CD4-positive, alpha-beta T cell (primary cell): ENCODE measurements around the gene SEC31A. TPM values are rescaled to one million over a fixed set of nuclear protein-coding genes. Genes with fewer than 3 reads are reported as not detected.

Source experiments
- ATAC-seq: fragments of 200-7000 bp; cut with Tn5 transposase; one replicate; pipeline ENCODE4 v1.10.0; 2022; ENCODE audit warnings: mild to moderate bottlenecking; ENCODE audit not compliant: poor library complexity
- CTCF ChIA-PET: fragments of 350-600 bp; sonication (Branson Sonifier 250); formaldehyde crosslinking; loops from one replicate; lab custom pipeline; 2021; ENCODE audit warnings: antibody characterized with exemption, inconsistent platforms; lab: Charles Lee
- POLR2A ChIA-PET: fragments of 350-600 bp; sonication (Branson Sonifier 250); formaldehyde crosslinking; loops from one replicate; lab custom pipeline; 2021; ENCODE audit warnings: antibody characterized with exemption, inconsistent platforms; lab: Charles Lee
- DNase-seq, 14 experiments: peaks; one replicate each; pipeline ENCODE4 v3.0.0-alpha.2; 2013 to 2020; ENCODE audit warnings: mixed read lengths in 2 of 14
- H3K27ac ChIP-seq, 2 donors: one replicate each; pipeline versions ENCODE4 v1.5.1 to v1.7.0; 2013; ENCODE audit warnings: low read length in 2 of 2, low read depth in 1 of 2, mild to moderate bottlenecking in 1 of 2
- H3K27me3 ChIP-seq, 2 experiments: 1 replicate in 1 of 2; 2 replicates in 1 of 2; pipeline versions ENCODE4 v1.6.1 to v1.7.0; 2013; ENCODE audit warnings: low read length in 2 of 2, control low read depth in 1 of 2, mild to moderate bottlenecking in 1 of 2, moderate library complexity in 1 of 2; ENCODE audit not compliant: insufficient read depth in 2 of 2, control insufficient read depth in 1 of 2
- H3K36me3 ChIP-seq: one replicate; pipeline ENCODE4 v1.6.1; 2013; ENCODE audit warnings: low read length, control low read depth; ENCODE audit not compliant: insufficient read depth
- H3K4me1 ChIP-seq: one replicate; pipeline ENCODE4 v1.6.1; 2013; ENCODE audit warnings: low read length, control low read depth; ENCODE audit not compliant: insufficient read depth
- H3K4me3 ChIP-seq: one replicate; pipeline ENCODE4 v1.5.1; 2013; ENCODE audit warnings: mild to moderate bottlenecking, low read length, moderate library complexity
- H3K9me3 ChIP-seq, 2 experiments: 1 replicate in 1 of 2; 2 replicates in 1 of 2; pipeline versions ENCODE4 v1.6.1 to v1.7.0; 2013; ENCODE audit warnings: low read length in 2 of 2, mild to moderate bottlenecking in 2 of 2, control low read depth in 1 of 2, moderate library complexity in 1 of 2; ENCODE audit not compliant: control insufficient read depth in 1 of 2, insufficient read depth in 1 of 2
- H3K27ac Mint-ChIP-seq: one replicate; pipeline ENCODE4 v1.8.0; 2020; ENCODE audit warnings: mixed read lengths
- H3K27me3 Mint-ChIP-seq: one replicate; pipeline ENCODE4 v1.8.0; 2021; ENCODE audit warnings: mixed read lengths
- H3K36me3 Mint-ChIP-seq: one replicate; pipeline ENCODE4 v1.8.0; 2021; ENCODE audit warnings: low read depth, mixed read lengths
- H3K4me1 Mint-ChIP-seq: one replicate; pipeline ENCODE4 v1.8.0; 2021; ENCODE audit warnings: low read depth, mixed read lengths
- H3K4me3 Mint-ChIP-seq: one replicate; pipeline ENCODE4 v1.8.0; 2020; ENCODE audit warnings: mild to moderate bottlenecking, mixed read lengths
- H3K9me3 Mint-ChIP-seq: one replicate; pipeline ENCODE4 v1.8.0; 2020; ENCODE audit warnings: mixed read lengths
- intact Hi-C, 2 experiments: fragments of 100-400 bp; cut with DNase I in 1 of 2; cut with micrococcal nuclease in 1 of 2; formaldehyde crosslinking; loops; one replicate each; pipeline versions ENCODE4 v1.15.1 to v1.9.0; 2023 to 2025; cut with DNase I, micrococcal nuclease
- total RNA-seq, 174 experiments: library from RNA in 2 of 174; stranded (reverse) in 2 of 174; gene quantifications; one replicate each; pipeline ENCODE4 v1.2.3 and lab custom pipeline; 2021 to 2026
- TF ChIP-seq, protein P1 (sequence below): fragments of 200-600 bp; IDR thresholded peaks from one replicate; pipeline ENCODE4 v1.8.0; 2022; ENCODE audit warnings: antibody characterized with exemption, mild to moderate bottlenecking

Gene SEC31A
- total RNA-seq, 2 experiments from 2014 or later, result 130 to 131 TPM

DNA sequence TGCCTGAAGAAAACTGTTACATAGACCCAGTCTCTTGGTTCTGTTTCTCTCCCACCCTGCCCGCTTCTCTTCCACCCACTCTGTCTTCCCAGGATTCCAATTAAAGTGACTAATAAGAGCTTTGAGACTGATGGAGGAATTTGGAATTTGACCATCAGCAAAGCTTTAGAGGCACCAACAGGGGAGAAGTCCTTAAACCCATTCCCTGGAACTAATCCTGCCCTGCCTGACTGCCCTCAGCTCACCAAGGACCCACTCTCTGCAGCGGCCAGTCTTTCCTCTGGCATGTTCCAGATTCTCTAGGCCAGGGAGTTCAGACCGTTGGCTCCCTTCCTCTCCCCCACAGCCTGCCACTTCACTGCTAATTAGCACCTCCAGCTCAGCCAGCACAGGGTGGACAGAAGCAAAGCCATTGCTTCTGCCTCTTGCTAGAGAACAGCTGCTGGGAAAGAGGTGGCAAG is 116.2 kb downstream of the SEC31A start:
- H3K27ac Mint-ChIP-seq, result no peak overlapping the region
- ChIA-PET CTCF (no interaction called here), POLR2A (no interaction called here)
- no peak overlapping the region for H3K27ac ChIP-seq
- peaks cover 4% of the 10 kb centered on the region for H3K27me3 Mint-ChIP-seq
- H3K9me3 Mint-ChIP-seq, result no peaks in the 10 kb centered on the region
- DNase-seq, result no peak
- TF ChIP-seq, protein P1, sequence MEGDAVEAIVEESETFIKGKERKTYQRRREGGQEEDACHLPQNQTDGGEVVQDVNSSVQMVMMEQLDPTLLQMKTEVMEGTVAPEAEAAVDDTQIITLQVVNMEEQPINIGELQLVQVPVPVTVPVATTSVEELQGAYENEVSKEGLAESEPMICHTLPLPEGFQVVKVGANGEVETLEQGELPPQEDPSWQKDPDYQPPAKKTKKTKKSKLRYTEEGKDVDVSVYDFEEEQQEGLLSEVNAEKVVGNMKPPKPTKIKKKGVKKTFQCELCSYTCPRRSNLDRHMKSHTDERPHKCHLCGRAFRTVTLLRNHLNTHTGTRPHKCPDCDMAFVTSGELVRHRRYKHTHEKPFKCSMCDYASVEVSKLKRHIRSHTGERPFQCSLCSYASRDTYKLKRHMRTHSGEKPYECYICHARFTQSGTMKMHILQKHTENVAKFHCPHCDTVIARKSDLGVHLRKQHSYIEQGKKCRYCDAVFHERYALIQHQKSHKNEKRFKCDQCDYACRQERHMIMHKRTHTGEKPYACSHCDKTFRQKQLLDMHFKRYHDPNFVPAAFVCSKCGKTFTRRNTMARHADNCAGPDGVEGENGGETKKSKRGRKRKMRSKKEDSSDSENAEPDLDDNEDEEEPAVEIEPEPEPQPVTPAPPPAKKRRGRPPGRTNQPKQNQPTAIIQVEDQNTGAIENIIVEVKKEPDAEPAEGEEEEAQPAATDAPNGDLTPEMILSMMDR, result no peak
- no peak for ATAC-seq
- H3K27me3 ChIP-seq, result no peaks in the 10 kb centered on the region
- intact Hi-C loops, result no loop called here
- no peaks in the 10 kb centered on the region for H3K4me1 ChIP-seq
- no peaks in the 10 kb centered on the region for H3K36me3 Mint-ChIP-seq
- no peaks in the 10 kb centered on the region for H3K36me3 ChIP-seq
- no peak overlapping the region for H3K4me3 Mint-ChIP-seq
- no peak overlapping the region for H3K4me3 ChIP-seq
- H3K9me3 ChIP-seq, result no peaks in the 10 kb centered on the region
- H3K4me1 Mint-ChIP-seq, result no peaks in the 10 kb centered on the region

DNA sequence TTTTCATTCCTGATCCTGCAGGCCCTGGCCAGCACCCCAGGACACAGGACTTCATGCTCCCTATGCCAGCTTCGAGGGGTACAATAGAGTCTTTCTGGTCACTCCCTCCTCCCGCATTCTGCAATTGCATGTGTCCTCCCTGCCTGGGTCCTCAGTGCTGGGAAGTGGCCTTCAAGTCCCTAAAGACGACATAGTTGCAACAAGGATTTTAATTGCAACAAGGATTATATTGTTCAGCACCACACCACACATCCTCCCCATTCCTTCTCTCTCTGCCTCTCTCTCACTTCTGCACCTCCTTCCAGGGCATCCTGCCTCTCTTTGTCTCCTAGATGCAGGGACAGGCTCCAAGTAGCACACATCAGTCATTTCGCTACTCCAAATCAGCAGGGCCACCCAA is 117.9 kb downstream of the SEC31A start:
- H3K9me3 Mint-ChIP-seq, result no peaks in the 10 kb centered on the region
- DNase-seq (no peak), ATAC-seq (no peak)
- Histone ChIP-seq H3K4me1 (no peaks in the 10 kb centered on the region), H3K9me3 (no peaks in the 10 kb centered on the region), H3K4me3 (no peak overlapping the region), H3K27me3 (no peaks in the 10 kb centered on the region), H3K27ac (no peak overlapping the region), H3K36me3 (no peaks in the 10 kb centered on the region)
- H3K27ac Mint-ChIP-seq, result no peak overlapping the region
- no peaks in the 10 kb centered on the region for H3K36me3 Mint-ChIP-seq
- no peak overlapping the region for H3K4me3 Mint-ChIP-seq
- TF ChIP-seq, protein P1, result no peak
- POLR2A ChIA-PET, result no interaction called here
- peaks cover 4% of the 10 kb centered on the region for H3K27me3 Mint-ChIP-seq
- CTCF ChIA-PET, result no interaction called here
- intact Hi-C loops, result no loop called here
- no peaks in the 10 kb centered on the region for H3K4me1 Mint-ChIP-seq

DNA sequence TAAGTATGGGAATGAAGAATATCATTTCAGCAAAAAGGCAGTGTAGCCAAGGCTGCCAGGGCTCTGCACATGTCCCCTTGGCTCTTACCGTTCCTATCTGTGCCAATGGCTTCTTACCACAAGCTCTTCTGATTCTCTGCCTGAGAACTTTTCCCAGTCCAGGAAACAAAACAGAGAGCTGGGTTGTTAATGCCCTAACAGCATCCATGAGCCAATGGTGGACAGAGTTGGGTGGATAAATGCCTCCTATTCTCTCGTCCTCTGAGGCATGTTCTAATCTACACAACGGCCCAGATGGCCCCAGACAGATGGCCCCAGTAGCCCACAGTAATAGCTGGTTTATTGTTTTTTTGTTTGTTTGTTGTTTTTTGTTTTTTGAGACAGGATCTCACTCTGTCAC is 120.3 kb downstream of the SEC31A start:
- Histone ChIP-seq H3K36me3 (no peaks in the 10 kb centered on the region), H3K27ac (no peak overlapping the region), H3K27me3 (no peaks in the 10 kb centered on the region), H3K4me1 (no peaks in the 10 kb centered on the region), H3K4me3 (no peak overlapping the region), H3K9me3 (peaks cover 6 to 7% of the 10 kb centered on the region in 2 experiments)
- ChIA-PET CTCF (no interaction called here), POLR2A (no interaction called here)
- no peak overlapping the region for H3K4me3 Mint-ChIP-seq
- peaks cover 4% of the 10 kb centered on the region for H3K36me3 Mint-ChIP-seq
- peaks cover 8% of the 10 kb centered on the region for H3K9me3 Mint-ChIP-seq
- peaks cover 4% of the 10 kb centered on the region for H3K27me3 Mint-ChIP-seq
- intact Hi-C loops, result no loop called here
- TF ChIP-seq, protein P1, result no peak
- ATAC-seq (no peak), DNase-seq (no peak)
- no peaks in the 10 kb centered on the region for H3K4me1 Mint-ChIP-seq
- H3K27ac Mint-ChIP-seq, result no peak overlapping the region

Other genes starting within 250 kb of the SEC31A start
- under 1 TPM; 0.14 to 0.25 TPM for gene SCD5, start 92.4 kb downstream of the SEC31A start, total RNA-seq
- 1 to 10 TPM; 3.8 to 4.3 TPM for gene THAP9, start 9.6 kb upstream of the SEC31A start, total RNA-seq
- gene LIN54, start 119.7 kb upstream of the SEC31A start, total RNA-seq, result 10 to 100 TPM; 11.0 to 12.1 TPM
- gene COPS4, start 144.0 kb upstream of the SEC31A start, total RNA-seq, result 10 to 100 TPM; 26.0 to 27.6 TPM
- 100 to 1,000 TPM; 249 to 259 TPM for gene PLAC8, start 223.6 kb upstream of the SEC31A start, total RNA-seq